Activated CD4-positive, alpha-beta T cell treated with anti-CD3 and anti-CD28 coated beads, Interleukin-2, Interleukin-4, amounts not matched to agents 100 ng/mL and 50 ng/mL, durations not matched to agents 16 hours and 8 hours (primary cell): ENCODE results near the gene ABHD12.

Source experiments
- DNase-seq: peaks from one replicate; pipeline ENCODE4 v3.0.0-alpha.2; 2020; ENCODE audit warnings: low spot score

The ABHD12 gene

DNA sequence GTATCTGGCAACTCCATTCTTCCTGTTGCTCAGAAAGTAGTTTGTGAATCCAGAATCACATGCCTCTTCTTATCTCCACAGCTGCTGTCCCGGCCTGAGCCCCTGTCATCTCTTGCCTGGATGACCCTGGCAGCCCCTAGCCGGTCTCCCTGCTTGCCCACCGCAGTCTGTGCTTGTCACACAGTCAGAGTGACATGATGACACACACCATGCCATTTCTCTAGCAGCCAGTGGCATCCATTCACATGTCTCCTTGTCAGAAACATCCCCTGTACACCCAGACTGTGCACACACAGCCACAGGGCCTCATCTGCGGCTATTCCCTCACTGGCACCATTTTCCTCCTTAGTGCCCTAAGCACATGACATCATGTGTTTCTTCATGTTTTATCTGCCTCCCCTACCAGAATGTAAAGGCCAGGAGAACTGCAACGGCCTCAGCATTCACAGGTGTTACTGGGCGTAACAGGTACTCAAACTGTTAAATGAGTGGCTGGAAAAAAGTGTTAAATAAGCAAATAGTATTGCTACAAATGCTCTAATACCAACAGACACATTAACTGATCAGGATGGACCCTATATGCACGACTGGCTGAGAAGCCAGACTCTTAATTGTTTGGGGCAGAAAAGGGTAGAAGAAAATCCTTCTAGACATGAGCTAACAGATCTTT is 9.6 kb downstream of the ABHD12 start:
- DNase-seq = no peak

DNA sequence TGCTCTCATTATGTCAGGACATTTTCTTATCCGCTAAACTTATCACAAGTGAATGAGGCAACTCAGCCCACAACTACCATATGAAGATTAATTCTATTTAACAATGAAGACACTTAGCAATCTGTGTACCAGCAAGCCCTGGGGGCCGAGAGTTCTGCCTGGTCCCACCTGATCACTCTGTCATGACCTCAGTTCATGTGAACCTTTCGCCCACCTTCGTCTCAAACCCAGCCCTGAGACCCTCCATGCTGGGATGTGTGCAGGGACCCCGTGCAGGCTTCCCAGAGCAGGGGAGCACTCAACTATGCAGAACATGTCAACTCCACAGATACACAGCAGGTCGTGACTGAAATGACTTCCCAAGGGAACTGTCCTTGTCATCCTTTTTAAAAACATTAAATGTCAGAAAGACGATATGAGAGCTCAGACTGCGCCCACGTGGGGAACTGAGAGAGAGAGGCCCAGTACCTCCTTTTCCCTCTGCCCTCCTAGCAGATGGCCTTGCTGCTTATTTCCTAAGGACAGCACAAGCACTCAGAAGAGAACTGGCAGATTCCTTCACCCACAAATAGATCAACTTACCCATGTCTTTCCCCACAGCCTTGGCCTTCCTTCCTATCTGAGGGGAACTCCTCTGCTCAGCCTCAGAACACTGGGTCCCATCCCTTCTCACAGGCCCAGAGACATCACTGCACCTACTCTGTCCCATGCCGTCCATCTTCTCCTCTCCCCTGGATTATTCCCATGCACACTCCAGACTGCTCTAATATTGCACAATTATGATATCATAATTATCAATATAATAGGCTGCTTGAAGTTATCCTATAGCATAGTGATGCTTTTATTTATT is 11.5 kb downstream of the ABHD12 start:
- no peak for DNase-seq

DNA sequence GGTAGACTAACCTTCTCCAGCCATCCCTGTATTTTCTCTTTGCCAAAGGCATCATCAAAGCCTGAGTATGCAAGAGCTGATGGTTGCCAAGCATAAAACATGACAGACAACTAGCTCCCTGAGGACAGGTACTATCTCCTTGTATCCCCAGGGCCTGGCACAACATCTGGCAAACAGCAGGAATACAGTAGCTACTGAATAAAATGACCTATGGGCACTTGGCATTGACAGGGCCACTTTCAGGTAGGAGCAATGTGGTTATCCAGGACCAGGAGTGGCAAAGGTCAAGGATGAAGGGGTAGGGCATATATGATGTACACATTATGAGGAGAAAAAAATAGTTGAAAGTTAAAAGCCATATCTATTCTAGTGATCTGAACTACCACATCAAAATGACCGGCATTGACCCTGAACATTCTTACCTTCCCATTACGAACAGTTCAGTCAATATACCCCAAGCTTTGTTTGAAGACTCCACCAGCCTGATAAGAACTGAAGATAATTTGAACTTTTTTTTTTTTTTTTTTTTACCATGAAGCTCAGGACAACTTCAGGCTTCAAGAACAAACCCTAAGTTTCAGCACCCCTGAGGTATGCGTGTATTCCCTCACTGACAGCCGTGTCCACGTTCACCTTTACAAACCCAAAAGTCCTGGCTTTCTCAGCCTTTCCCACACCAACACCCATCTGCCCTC is 12.3 kb downstream of the ABHD12 start:
- no peak for DNase-seq

DNA sequence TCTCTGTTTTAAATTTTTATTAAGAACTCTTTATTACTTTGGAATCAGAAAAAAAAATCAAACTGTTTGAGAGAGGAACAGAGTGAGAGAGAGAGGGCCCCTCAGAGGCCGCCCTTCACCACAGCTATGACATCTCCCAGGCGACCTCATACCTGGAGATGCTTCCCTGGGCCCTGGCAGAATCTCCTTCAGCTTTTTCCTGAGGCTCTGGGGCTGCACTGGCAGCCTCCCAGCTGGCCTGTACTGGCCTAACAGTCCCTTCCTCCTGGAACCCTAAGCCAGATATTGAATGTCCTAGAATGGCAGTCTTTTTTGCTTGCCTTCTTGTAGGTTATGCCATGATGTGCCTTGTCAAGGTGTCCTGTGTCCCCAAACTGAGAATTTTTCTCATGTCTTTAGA is 13.7 kb downstream of the ABHD12 start:
- DNase-seq = no peak

DNA sequence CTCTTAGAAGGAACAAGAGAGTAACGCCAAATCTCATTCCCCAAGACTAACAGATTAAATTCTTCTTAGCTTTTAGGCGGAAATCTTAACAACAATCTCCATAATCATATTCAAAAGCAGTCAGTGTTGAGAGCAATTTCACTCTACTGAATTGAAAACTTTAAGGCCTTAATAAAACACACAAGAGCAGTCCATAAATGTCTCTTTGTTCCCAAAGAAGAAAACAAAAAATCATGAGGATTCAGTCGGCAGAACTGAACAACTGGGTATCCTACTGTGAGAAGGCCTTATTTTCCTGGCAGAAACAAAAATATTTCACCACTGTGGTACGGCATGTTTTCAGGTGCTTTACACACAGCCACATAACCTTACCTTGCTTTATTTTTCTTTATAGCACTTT is 14.4 kb downstream of the ABHD12 start:
- no peak for DNase-seq

DNA sequence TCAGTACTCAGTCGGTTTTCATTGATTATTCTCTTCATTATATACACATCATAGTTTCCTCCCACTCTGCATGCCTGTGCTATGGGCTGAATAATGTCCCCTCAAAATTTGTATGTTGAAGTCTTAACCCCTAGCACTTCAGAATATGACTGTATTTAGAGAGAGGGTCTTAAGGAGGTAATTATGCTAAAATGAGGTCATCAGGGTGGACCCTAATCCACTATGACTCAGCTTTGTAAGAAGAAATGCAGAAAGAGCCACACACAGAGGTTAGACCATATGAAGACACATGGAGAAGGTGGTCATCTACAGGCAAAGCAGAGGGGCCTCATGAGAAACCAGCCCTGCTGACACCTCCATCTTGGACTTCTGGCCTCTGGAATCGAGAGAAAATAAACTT is 15.8 kb downstream of the ABHD12 start:
- no peak for DNase-seq

DNA sequence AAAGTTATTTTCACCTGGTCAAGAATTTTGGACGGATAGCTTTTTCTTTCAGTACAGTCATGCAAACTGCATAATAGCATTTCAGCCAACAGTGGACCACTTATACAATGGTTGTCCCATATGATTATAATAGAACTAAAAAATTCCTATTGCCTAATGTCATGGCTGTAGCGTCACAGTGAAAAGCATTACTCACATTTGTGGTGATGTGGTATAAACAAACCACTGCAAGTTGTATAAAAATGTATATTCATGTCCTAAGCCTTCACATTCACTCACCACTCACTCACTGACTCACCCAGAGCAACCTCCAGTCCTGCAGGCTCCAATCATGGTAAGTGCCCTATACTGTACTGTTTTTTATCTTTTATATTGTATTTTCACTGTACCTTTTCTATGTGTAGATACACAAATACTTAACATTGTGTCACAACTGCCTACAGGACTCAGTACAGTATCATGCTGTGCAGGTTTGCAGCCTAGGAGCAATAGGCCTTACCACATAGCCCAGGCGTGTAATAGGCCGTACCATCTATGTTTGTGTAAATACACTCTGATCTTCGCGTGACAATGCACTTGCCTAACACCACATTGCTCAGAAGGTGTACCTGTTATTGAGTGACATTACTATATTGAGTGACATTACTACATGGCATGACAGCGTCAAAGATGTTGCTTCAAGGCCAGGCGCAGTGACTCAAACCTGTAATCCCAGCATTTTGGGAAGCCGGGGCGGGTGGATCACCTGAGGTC is 17.9 kb downstream of the ABHD12 start:
- peak; percentile 17 for DNase-seq

DNA sequence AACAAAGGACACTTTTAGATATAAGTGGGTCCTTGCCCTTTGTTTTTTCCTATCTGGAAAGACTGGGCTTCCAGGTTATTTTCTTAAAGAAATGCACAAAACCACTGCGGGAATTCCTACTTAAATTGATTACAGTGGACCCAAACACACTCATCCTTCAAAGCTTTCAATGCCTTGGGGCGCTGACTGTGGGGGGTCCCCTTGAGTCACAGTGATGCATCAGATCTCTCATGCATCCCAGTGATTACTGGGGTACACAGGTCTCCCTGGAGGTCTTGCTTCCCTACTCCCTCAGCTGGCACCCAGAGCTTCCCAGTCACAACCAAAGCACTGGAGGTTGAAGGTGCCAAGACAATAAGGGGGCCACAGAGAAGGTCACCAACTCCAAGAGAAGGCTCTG is 20.7 kb downstream of the ABHD12 start:
- no peak for DNase-seq

DNA sequence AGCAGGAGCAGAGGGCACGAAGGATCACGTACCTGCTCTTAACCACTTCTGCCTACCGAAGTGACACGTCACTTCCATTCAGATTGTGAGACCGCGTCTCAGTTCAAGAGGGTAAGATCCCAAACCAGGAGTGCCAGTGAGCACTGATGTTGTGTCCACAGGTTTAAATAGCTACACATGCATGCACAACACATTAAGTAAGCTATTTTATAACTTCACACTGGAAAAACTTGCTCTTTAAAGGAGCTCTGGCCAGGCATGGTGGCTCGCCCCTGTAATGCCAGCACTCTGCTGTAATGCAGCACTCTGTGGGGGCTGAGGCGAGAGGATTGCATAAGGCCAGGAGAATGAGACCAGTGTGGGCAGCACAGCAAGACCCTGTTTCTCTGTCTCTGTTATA is 21.1 kb downstream of the ABHD12 start:
- no peak for DNase-seq

DNA sequence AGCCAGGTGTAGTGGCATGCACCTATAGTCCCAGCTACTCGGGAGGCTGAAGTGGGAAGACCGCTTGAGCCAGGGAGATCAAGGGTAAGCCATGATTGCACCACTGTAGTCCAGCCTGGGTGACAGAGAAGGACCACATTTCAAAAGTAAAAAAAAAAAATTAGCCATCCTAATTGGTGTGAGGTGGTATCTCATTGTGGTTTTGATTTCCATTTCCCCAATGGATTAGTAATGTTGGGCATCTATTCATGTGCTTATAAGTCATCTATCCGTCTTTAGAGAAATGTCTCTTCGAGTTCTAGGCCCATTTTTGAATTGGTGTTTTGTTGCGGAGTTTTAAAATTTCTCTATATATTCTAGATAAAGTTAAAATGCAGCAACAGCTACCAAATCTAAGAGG is 21.7 kb downstream of the ABHD12 start:
- DNase-seq = no peak

DNA sequence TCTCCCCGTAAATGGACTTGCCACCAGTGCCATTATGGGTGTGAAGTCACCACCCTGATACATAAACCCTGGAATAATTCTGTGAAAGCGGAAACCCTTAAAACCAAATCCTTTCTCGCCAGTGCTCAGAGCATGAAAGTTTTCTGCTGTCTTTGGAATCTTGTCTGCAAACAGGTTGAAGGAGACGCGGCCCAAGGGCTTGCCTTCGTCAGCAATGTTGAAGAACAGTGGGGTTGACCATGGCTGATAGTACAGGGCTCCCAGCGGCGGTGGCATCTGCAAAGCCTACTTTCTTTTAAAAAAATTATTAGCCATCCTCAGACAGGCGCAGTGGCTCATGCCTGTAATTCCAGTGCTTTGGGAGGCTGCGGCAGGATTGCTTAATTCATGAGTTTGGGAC is 22.1 kb downstream of the ABHD12 start:
- DNase-seq = no peak

DNA sequence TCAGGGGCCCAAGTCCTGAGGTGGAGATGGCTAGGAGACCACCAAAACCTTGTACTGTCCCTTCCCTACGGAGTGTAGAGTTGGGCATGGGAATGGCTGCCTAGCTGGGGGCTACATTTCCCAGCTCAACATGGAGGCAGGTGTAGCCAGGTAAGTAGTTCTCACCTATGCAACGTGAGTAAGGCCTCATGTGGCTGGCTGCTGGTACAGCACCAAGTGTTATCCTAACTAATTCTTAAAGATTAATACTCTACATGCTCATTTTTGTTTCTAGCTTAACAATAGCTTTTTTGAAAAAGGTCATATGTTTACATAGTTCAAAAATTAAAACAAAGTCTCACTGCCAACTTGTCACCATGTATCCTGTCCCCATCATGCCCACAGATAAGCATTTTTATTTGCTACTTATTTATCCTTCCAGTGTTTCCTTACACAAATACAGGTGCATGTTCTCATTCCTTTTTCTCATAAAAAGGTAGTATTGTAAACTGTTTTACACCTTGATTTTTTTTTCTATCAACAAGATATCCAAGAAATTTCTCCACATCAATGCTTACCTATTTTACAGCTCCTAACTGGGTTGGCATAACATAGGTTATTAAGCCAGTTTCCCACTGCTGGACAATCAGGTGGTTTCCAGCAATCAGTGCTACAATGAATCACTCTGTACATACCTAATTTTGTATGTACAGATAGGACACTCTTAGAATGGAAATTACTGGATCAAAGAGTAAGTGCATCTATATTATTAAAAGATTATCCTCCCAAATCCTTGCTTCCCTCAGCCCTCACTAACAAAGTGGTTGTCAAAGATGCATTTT is 25.5 kb downstream of the ABHD12 start:
- no peak for DNase-seq

DNA sequence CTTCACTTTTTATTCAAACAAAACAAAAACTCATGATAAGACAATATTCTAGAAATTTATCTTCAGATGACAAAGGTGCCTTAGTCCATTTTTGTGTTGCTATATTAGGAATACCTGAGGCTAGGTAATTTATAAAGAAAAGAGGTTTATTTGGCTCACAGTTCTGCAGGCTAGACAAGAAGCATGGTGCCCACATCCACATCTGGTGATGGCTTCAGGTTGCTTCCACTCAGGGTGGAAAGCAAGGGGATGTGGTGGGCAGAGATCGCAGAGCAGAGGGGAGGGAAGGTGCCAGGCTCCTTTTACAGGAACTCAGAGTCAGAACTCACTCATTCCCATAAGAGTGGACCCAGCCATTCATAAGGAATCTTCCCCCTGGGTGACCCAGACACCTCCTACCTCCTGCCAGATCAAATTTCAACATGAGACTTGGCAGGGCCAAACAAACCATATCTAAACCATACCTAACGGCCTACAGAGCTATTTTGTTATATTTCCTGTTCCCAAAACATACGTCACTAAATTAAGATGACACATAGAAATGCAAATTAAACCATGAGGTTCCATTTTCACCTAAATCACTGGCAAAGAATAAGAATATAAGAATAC is 26.4 kb downstream of the ABHD12 start:
- DNase-seq = no peak

DNA sequence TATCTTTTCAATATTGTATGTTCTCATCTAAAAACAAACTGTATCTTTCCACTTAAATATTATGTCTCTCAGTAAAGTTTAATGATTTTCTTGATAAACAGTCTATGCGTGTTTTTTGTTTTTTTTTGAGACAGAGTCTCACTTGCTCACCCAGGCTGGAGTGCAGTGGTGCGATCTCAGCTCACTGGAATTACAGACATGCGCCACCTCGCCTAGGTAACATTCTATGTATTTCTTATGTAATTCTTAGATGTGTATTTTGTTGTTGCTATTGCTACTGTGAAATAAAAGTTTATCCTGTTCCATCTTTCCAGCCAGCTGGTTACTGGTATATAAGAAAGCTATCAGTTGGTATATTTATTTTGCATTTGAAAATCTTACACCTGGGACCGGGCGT is 29.4 kb downstream of the ABHD12 start:
- no peak for DNase-seq

DNA sequence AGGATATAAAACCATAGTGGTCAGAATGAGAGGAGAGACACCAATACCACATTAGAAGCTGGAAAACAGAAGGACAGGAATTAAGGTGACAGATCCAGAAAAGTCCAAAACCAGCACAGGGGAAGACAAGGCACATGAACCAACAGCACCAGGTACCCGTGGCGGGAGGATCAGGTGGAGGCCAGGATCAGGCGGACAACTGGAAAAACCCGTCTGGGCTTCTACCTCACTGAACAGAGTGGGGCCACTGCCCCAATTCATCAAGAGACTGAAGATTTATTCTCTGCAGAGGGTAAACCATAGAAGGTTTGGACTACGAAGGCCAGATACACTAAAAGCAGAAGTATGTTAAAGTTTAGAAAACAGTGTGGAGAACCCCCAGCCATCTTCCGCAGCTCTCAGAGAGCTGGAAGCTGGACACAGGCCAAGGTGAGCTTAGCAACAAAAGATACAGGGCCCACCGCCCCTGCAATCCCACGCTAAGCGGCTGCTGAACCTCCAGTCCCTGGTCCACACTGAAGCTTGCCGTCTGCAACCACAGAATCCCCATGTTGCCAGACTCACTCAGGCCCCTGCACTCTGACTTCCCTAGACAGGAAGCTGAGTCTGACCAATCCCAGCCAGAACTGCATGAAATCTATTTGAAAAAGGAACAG is 29.9 kb downstream of the ABHD12 start:
- DNase-seq = no peak

DNA sequence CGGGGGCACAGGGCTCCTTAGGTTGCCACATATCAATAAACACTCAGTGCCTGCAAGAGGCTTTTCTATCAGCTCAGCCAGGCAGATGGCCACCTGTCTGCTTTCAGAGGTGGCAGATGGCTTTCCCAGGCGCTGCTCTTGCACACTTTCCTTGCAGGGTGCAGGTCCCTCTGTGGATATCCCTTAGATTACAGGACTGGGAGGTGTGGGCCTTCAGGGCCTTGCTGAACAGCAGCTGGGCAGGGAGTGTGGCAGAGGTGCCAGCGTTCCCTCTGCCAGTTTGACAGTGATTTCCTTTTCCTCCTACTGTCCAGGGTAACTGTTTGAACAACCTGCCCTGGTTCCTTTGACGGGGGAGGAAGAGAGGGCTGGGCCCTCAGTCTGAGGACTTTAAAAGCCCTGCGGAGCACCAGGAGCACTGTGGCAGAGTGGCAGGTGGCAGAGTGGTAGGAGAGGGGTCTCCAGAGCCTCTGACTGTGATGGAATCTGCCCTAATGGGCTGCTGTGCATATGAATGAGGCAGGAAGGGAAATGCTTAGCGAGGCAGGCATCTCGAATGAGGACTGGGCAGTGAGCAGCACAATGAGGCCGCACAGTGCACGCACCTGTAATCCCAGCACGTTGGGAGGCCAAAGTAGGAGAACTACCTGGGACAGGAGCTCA is 34.2 kb downstream of the ABHD12 start:
- DNase-seq = no peak

DNA sequence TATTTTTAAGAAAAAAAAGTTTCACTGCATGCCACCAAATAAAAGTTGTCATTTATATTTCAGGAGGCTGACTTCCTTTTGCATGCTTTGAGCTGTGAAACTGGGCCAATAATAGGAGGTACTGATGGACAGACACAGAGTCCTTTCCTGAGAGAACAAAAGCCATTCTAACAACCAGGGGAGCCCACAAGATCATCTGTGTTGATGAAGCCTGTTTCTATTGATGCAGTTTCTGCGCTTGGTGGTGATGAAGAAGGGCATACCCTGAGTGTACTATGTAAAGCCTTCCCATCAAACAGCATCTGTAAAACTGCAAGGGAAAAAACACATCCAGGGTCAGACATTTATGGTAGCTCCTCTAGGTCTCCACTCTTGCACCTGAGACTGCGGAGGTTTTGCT is 34.8 kb downstream of the ABHD12 start:
- no peak for DNase-seq

DNA sequence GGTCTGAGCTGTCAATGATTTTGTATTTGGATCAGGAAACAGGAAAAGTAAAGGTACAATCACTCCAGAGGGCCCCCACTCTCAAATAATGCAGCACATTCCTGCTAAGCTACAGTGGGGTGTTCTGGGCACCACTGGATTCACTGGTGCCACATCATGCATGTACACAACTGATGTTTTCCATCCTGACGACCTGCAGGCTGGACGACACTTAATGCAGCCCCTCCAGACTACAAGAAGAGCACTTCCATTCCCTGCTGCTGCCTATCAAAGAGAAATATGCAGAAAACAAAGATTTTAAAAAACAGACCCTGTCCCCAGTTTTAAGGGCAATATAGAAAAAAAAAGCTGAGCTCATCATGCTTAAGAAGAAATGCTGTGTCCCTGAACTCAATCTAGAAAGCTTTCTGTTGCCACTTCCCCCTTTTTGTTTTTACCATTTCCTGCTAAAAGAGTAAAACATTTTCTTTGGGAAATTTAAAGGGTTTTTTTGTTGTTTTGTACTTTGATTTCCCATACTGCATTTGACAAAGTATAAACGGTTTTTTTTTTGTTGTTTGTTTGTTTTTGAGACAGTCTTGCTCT is 35.5 kb downstream of the ABHD12 start:
- no peak for DNase-seq
